Keratinocyte (primary cell): ENCODE data around the gene C1QTNF12. TPM values are rescaled to one million over a fixed set of nuclear protein-coding genes. Genes with fewer than 3 reads are reported as not detected.

Experiments
- DNase-seq: peaks from one replicate; pipeline ENCODE4 v3.0.0-alpha.2; 2011; ENCODE audit warnings: low read depth, missing footprints, low spot score
- FAIRE-seq: peaks from 2 replicates; lab custom pipeline; 2011; peaks lifted over from hg19 to GRCh38; lab: Jason Lieb, UNC
- H2AFZ ChIP-seq: 2 replicates; pipeline ENCODE4 v1.6.0; 2012; ENCODE audit warnings: low read length, control low read depth, inconsistent platforms; ENCODE audit not compliant: control insufficient read depth
- H3K27ac ChIP-seq: 2 replicates; pipeline ENCODE4 v1.5.1; 2011; ENCODE audit warnings: low read length; ENCODE audit not compliant: control insufficient read depth, insufficient read depth
- H3K27me3 ChIP-seq: 3 replicates; pipeline ENCODE4 v1.6.0; 2011; ENCODE audit warnings: low read length; ENCODE audit not compliant: control insufficient read depth, insufficient read depth; ENCODE audit errors: extremely low read depth
- H3K36me3 ChIP-seq, 2 experiments: 2 replicates in 1 of 2; 3 replicates in 1 of 2; pipeline ENCODE4 v1.5.1; 2011; ENCODE audit warnings: low read length in 2 of 2, mild to moderate bottlenecking in 1 of 2; ENCODE audit not compliant: control insufficient read depth in 2 of 2, insufficient read depth in 2 of 2; ENCODE audit errors: extremely low read depth in 1 of 2
- H3K4me1 ChIP-seq: 3 replicates; pipeline ENCODE4 v1.5.1; 2011; ENCODE audit warnings: low read length; ENCODE audit not compliant: control insufficient read depth, insufficient read depth; ENCODE audit errors: extremely low read depth
- H3K4me2 ChIP-seq: 3 replicates; pipeline ENCODE4 v1.6.0; 2011; ENCODE audit warnings: low read depth, low read length; ENCODE audit not compliant: control insufficient read depth, insufficient read depth; ENCODE audit errors: extremely low read depth
- H3K4me3 ChIP-seq, 3 experiments: fragments of 200-600 bp in 1 of 3; sonication (generic) in 1 of 3; 2 replicates in 2 of 3; 3 replicates in 1 of 3; pipeline ENCODE4 v1.5.1; 2011 to 2016; ENCODE audit warnings: low read length in 3 of 3, mild to moderate bottlenecking in 3 of 3, control low read depth in 2 of 3, inconsistent platforms in 1 of 3, low read depth in 1 of 3, mixed read lengths in 1 of 3, mixed run types in 1 of 3, moderate library complexity in 1 of 3; ENCODE audit not compliant: control insufficient read depth in 2 of 3, insufficient read depth in 2 of 3; ENCODE audit errors: extremely low read depth in 1 of 3
- H3K79me2 ChIP-seq: 2 replicates; pipeline ENCODE4 v1.6.0; 2012; ENCODE audit warnings: low read length; ENCODE audit not compliant: control insufficient read depth, insufficient read depth
- H3K9ac ChIP-seq: 3 replicates; pipeline ENCODE4 v1.6.0; 2011; ENCODE audit warnings: low read length; ENCODE audit not compliant: control insufficient read depth, insufficient read depth; ENCODE audit errors: extremely low read depth
- H3K9me1 ChIP-seq: 3 replicates; pipeline ENCODE4 v1.6.0; 2011; ENCODE audit warnings: low read length; ENCODE audit not compliant: control insufficient read depth, insufficient read depth; ENCODE audit errors: extremely low read depth
- H3K9me3 ChIP-seq: 2 replicates; pipeline ENCODE4 v1.5.1; 2012; ENCODE audit warnings: low read depth, low read length; ENCODE audit not compliant: control insufficient read depth
- H4K20me1 ChIP-seq: 3 replicates; pipeline ENCODE4 v1.6.0; 2011; ENCODE audit warnings: low read length; ENCODE audit not compliant: control insufficient read depth, insufficient read depth; ENCODE audit errors: extremely low read depth
- EZH2 ChIP-seq: IDR thresholded peaks from one replicate; pipeline ENCODE4 v1.6.1; 2012; ENCODE audit warnings: inconsistent platforms, mild to moderate bottlenecking, low read length, moderate library complexity
- dilution Hi-C: fragments of 300-500 bp; cut with MboI; formaldehyde crosslinking; loops from one replicate; pipeline ENCODE4 v1.7.0; 2020; ENCODE audit warnings: low sequenced_read_pairs; ENCODE audit not compliant: extremely low pct_ligation_motif_present
- polyA plus RNA-seq, 5 experiments: library from polyadenylated mRNA; depleted of rRNA in 3 of 5; stranded (reverse) in 3 of 5; stranded (forward) in 1 of 5; unstranded in 1 of 5; fragments of >200 nt; gene quantifications; 1 replicate in 1 of 5; 2 replicates in 3 of 5; 3 replicates in 1 of 5; pipeline versions ENCODE4 v1.2.1 to v1.2.3, GENCODE V29; 2011 to 2012; ENCODE audit warnings: missing spikeins in 2 of 5, low read depth in 1 of 5, low replicate concordance in 1 of 5
- TF ChIP-seq, protein P1 (sequence below), 3 experiments: IDR thresholded peaks in 1 of 3; conservative IDR thresholded peaks in 1 of 3; optimal IDR thresholded peaks in 1 of 3; 2 replicates in 2 of 3; 3 replicates in 1 of 3; pipeline versions ENCODE3 to v1.5.1; 2011; ENCODE audit warnings: low read length in 3 of 3, mild to moderate bottlenecking in 3 of 3, moderate library complexity in 2 of 3, control low read depth in 1 of 3, inconsistent platforms in 1 of 3; ENCODE audit not compliant: insufficient read depth in 2 of 3; ENCODE audit errors: extremely low read depth in 1 of 3

The C1QTNF12 gene
- polyA plus RNA-seq, 1 donor (not counting 4 experiments of a cell fraction or from before 2014, with no cell fraction given): 0.18 TPM

DNA sequence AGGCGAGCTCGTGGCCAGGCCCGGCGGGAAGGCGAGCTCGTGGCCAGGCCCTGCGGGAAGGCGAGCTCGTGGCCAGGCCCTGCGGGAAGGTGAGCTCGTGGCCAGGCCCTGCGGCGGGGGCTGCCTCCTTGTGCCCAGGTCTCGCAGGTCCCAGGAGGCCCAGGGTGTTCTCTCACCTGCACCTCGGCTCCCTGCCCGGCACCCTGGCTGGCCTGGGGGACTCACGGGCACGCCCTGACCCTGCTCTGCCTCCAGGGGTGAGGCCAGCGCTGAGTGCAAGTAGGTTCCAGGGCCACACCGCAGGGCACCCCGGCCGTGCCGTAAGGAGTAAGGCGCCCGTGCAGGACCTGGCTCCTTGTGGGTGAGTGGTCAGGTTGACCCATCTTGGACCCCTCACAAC is 19.1 kb downstream of the C1QTNF12 start:
- no peak overlapping the region for H2AFZ ChIP-seq
- H4K20me1 ChIP-seq: peaks cover 5% of the 10 kb centered on the region
- DNase-seq (no peak), FAIRE-seq (no peak)
- H3K79me2 ChIP-seq: peaks cover 70% of the 10 kb centered on the region
- TF ChIP-seq, protein P1, sequence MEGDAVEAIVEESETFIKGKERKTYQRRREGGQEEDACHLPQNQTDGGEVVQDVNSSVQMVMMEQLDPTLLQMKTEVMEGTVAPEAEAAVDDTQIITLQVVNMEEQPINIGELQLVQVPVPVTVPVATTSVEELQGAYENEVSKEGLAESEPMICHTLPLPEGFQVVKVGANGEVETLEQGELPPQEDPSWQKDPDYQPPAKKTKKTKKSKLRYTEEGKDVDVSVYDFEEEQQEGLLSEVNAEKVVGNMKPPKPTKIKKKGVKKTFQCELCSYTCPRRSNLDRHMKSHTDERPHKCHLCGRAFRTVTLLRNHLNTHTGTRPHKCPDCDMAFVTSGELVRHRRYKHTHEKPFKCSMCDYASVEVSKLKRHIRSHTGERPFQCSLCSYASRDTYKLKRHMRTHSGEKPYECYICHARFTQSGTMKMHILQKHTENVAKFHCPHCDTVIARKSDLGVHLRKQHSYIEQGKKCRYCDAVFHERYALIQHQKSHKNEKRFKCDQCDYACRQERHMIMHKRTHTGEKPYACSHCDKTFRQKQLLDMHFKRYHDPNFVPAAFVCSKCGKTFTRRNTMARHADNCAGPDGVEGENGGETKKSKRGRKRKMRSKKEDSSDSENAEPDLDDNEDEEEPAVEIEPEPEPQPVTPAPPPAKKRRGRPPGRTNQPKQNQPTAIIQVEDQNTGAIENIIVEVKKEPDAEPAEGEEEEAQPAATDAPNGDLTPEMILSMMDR (optimal IDR thresholded peaks at IDR 0.05 in 1 of 3, IDR thresholded peaks at IDR 0.05 in 1 of 3, conservative IDR thresholded peaks at IDR 0.05 in 1 of 3; ENCODE audit: extremely low read depth in 1 of 3, insufficient read depth in 2 of 3, low read length in 3 of 3): no peak
- TF ChIP-seq EZH2: no peak
- dilution Hi-C loops: no loop called here
- no peaks in the 10 kb centered on the region for H3K9me1 ChIP-seq
- H3K9me3 ChIP-seq: no peaks in the 10 kb centered on the region
- no peak overlapping the region for H3K27ac ChIP-seq
- H3K36me3 ChIP-seq: peaks cover 22 to 36% of the 10 kb centered on the region in 2 experiments
- H3K9ac ChIP-seq: no peak overlapping the region
- H3K27me3 ChIP-seq: no peaks in the 10 kb centered on the region
- no peak overlapping the region for H3K4me3 ChIP-seq
- H3K4me2 ChIP-seq: no peak overlapping the region
- H3K4me1 ChIP-seq: peaks cover 8% of the 10 kb centered on the region

DNA sequence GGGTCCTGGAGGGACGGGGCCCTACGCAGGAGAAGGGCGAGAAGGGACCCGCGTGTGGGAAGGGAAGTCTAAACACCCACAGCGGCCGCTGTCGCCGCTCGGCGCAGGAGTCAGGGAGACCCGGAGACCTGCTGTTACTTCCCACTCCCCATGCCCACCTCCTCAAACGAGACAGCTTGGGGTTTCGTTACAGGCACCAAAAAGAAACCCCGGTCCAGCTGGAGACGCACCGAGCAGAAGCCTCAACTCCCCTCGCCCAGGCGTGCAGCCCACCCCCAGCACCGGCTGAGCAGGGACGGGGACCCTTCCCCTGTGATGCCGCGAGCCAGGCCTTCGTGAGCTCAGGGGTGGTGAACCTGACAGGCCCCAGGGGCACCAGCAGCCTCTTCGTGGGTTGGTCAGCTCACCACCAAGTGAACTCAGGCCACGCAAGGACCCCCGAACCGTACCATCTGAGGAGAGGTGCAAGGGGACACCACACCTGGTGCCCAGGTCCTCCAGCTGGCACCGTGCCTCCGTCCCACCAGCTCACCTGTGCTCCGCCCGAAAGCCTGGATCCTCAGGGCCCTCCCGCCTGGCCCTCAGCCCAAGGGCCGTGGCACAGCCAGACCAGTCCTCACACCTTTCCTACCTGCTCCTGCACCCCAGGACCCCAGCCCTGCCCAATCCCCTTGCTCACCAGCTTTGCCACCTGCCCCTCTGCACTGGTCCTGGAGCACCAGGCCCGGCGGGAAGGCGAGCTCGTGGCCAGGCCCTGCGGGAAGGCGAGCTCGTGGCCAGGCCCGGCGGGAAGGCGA is 19.8 kb downstream of the C1QTNF12 start:
- Histone ChIP-seq H3K27ac (no peak overlapping the region), H3K4me3 (no peak overlapping the region), H3K4me1 (peaks cover 8% of the 10 kb centered on the region), H4K20me1 (peaks cover 5% of the 10 kb centered on the region), H2AFZ (no peak overlapping the region), H3K36me3 (peaks cover 26 to 40% of the 10 kb centered on the region in 2 experiments), H3K4me2 (no peak overlapping the region), H3K9me1 (no peaks in the 10 kb centered on the region), H3K79me2 (peaks cover 70% of the 10 kb centered on the region), H3K9me3 (no peaks in the 10 kb centered on the region), H3K9ac (no peak overlapping the region), H3K27me3 (no peaks in the 10 kb centered on the region)
- dilution Hi-C loops: no loop called here
- FAIRE-seq (no peak), DNase-seq (no peak)
- TF ChIP-seq, protein P1 (optimal IDR thresholded peaks at IDR 0.05 in 1 of 3, IDR thresholded peaks at IDR 0.05 in 1 of 3, conservative IDR thresholded peaks at IDR 0.05 in 1 of 3; ENCODE audit: extremely low read depth in 1 of 3, insufficient read depth in 2 of 3, low read length in 3 of 3): no peak
- no peak for TF ChIP-seq EZH2
